K562 (cell line): ENCODE results near the gene DLST.

ENCODE experiments used
- CREB1 ChIP-seq, 2 experiments: sonication (generic) in 1 of 2; formaldehyde crosslinking in 1 of 2; IDR thresholded peaks; 2 replicates each; pipeline versions ENCODE4 v1.6.1 to v1.8.0; 2012 to 2022; ENCODE audit warnings: inconsistent platforms in 1 of 2, mild to moderate bottlenecking in 1 of 2, missing genetic modification reagents in 1 of 2, moderate library complexity in 1 of 2
- CTCF ChIP-seq, 3 experiments: IDR thresholded peaks in 2 of 3; conservative IDR thresholded peaks in 1 of 3; 2 replicates each; pipeline ENCODE4 v1.5.1; 2011 to 2012; ENCODE audit warnings: low read length in 3 of 3, mild to moderate bottlenecking in 3 of 3, control low read depth in 2 of 3, improper control_type of control experiment in 1 of 3, inconsistent platforms in 1 of 3, low read depth in 1 of 3, mixed read lengths in 1 of 3, moderate library complexity in 1 of 3; ENCODE audit not compliant: insufficient read depth in 2 of 3
- HOMEZ ChIP-seq: fragments of 250-450 bp; sonication (Bioruptor Pico); IDR thresholded peaks from 2 replicates; pipeline ENCODE4 v1.4.0; 2020; ENCODE audit warnings: mild to moderate bottlenecking, moderate library complexity
- MXI1 ChIP-seq: IDR thresholded peaks from 2 replicates; pipeline ENCODE4 v1.6.1; 2011; ENCODE audit warnings: low read depth, mild to moderate bottlenecking, improper control_type of control experiment, low read length
- NRF1 ChIP-seq, 2 experiments: fragments of 450-650 bp; IDR thresholded peaks in 1 of 2; conservative IDR thresholded peaks in 1 of 2; 2 replicates each; pipeline ENCODE4 v1.6.1; 2014; ENCODE audit warnings: mild to moderate bottlenecking in 2 of 2
- POLR2A ChIP-seq: fragments of 450-650 bp; conservative IDR thresholded peaks from 2 replicates; pipeline ENCODE4 v1.6.1; 2016
- THAP7 ChIP-seq: fragments of 250-450 bp; sonication (Bioruptor Pico); IDR thresholded peaks from 2 replicates; pipeline ENCODE4 v1.5.0; 2021
- YY1 ChIP-seq, 3 experiments: IDR thresholded peaks; 2 replicates each; pipeline ENCODE4 v1.6.1; 2011; ENCODE audit warnings: low read length in 2 of 3, mild to moderate bottlenecking in 2 of 3, moderate library complexity in 2 of 3, borderline replicate concordance in 1 of 3, control low read depth in 1 of 3, low read depth in 1 of 3; ENCODE audit not compliant: insufficient read depth in 3 of 3, insufficient replicate concordance in 2 of 3, control insufficient read depth in 1 of 3, insufficient read length in 1 of 3; ENCODE audit errors: extremely low read depth in 1 of 3
- ZNF133 ChIP-seq: fragments of 250-450 bp; sonication (Bioruptor Pico); IDR thresholded peaks from 2 replicates; pipeline ENCODE4 v1.4.0; 2020; ENCODE audit warnings: mild to moderate bottlenecking

- no peak for TF ChIP-seq YY1 (IDR thresholded peaks at IDR 0.05; ENCODE audit: borderline replicate concordance in 1 of 3, control insufficient read depth in 1 of 3, extremely low read depth in 1 of 3, insufficient read depth in 3 of 3, insufficient read length in 1 of 3, insufficient replicate concordance in 2 of 3, low read depth in 1 of 3, low read length in 2 of 3)
- no peak for TF ChIP-seq MXI1
- TF ChIP-seq THAP7: no peak
- TF ChIP-seq CREB1 (IDR thresholded peaks at IDR 0.05): no peak
- TF ChIP-seq CREB1 (CRISPR knock-in tag; IDR thresholded peaks at IDR 0.05): no peak
- TF ChIP-seq ZNF133 (CRISPR knock-in tag): no peak
- no peak for TF ChIP-seq NRF1 (conservative IDR thresholded peaks at IDR 0.05 in 1 of 2, IDR thresholded peaks at IDR 0.05 in 1 of 2)
- TF ChIP-seq CTCF (IDR thresholded peaks at IDR 0.05 in 2 of 3, conservative IDR thresholded peaks at IDR 0.05 in 1 of 3; ENCODE audit: insufficient read depth in 2 of 3, low read depth in 1 of 3, low read length in 3 of 3): no peak
- no peak for TF ChIP-seq HOMEZ (CRISPR knock-in tag)
- no peak for TF ChIP-seq POLR2A
Observed at GRCh38 chr14:74834692-74835392, 46.9 kb upstream of the DLST start.
